Measurements from ENCODE around the gene CDH2. TPM values are rescaled to one million over a fixed set of nuclear protein-coding genes. Genes with fewer than 3 reads are reported as not detected.

The CDH2 gene
- total and polyA plus RNA-seq, 2 experiments from 2014 or later, result 14.7 to 36.9 TPM

GRCh38 chr18:28147674-28148171 lies 29.2 kb downstream of the CDH2 start:
- Mint-ChIP-seq H3K27ac (no peak overlapping the region), H3K4me3 (no peak overlapping the region), H3K36me3 (ENCODE audit: low read depth) (no peaks in the 10 kb centered on the region), H3K4me1 (peaks cover 25% of the 10 kb centered on the region), H3K9me3 (no peaks in the 10 kb centered on the region), H3K27me3 (ENCODE audit: insufficient read depth, low read depth, poor library complexity) (no peaks in the 10 kb centered on the region)
- H3K4me1 ChIP-seq (ENCODE audit: insufficient read depth), result peaks cover 20% of the 10 kb centered on the region
- no peak overlapping the region for H3K4me3 ChIP-seq
- no peaks in the 10 kb centered on the region; the same call in 1 of the 2 replicates for H4K20me1 ChIP-seq (replicated peaks; ENCODE audit: insufficient read depth)
- H3K79me2 ChIP-seq (replicated peaks; ENCODE audit: insufficient read depth), result peaks cover 5% of the 10 kb centered on the region; the same call in 1 of the 2 replicates
- H3K4me2 ChIP-seq, result no peak overlapping the region
- H3K9me2 ChIP-seq (ENCODE audit: insufficient read depth), result no peaks in the 10 kb centered on the region
- no peaks in the 10 kb centered on the region for H3K27me3 ChIP-seq (ENCODE audit: insufficient read depth)
- no peak for DNase-seq (ENCODE audit: low spot score)
- H2AFZ ChIP-seq, result no peak overlapping the region
- H3K36me3 ChIP-seq (ENCODE audit: insufficient read depth), result no peaks in the 10 kb centered on the region
- no peak for ATAC-seq
- H3K27ac ChIP-seq (ENCODE audit: low read depth), result no peak overlapping the region
- H3F3A ChIP-seq (replicated peaks; ENCODE audit: low read depth), result no peaks in the 10 kb centered on the region
- TF ChIP-seq EZH2 (IDR thresholded peaks at IDR 0.05; ENCODE audit: low read depth, unreplicated experiment) (no peak), ZNF114 (CRISPR knock-in tag; IDR thresholded peaks at IDR 0.05) (no peak), CREB1 (CRISPR knock-in tag; IDR thresholded peaks at IDR 0.05; ENCODE audit: low read depth) (no peak), ETS1 (IDR thresholded peaks at IDR 0.05) (no peak), JUNB (IDR thresholded peaks at IDR 0.05; ENCODE audit: unreplicated experiment) (no peak)

- Histone ChIP-seq H3F3A (replicated peaks; ENCODE audit: low read depth) (no peaks in the 10 kb centered on the region), H3K27ac (ENCODE audit: low read depth) (no peak overlapping the region), H3K4me1 (ENCODE audit: insufficient read depth) (no peaks in the 10 kb centered on the region), H3K36me3 (ENCODE audit: insufficient read depth) (no peaks in the 10 kb centered on the region), H4K20me1 (replicated peaks; ENCODE audit: insufficient read depth) (no peaks in the 10 kb centered on the region), H2AFZ (no peak overlapping the region), H3K4me3 (no peak overlapping the region), H3K9me2 (ENCODE audit: insufficient read depth) (no peaks in the 10 kb centered on the region), H3K79me2 (replicated peaks; ENCODE audit: insufficient read depth) (no peaks in the 10 kb centered on the region; the same call in 1 of the 2 replicates), H3K27me3 (ENCODE audit: insufficient read depth) (no peaks in the 10 kb centered on the region), H3K4me2 (no peak overlapping the region)
- H3K4me1 Mint-ChIP-seq, result peaks cover 8% of the 10 kb centered on the region; the same call in 2 of the 3 replicates
- no peaks in the 10 kb centered on the region for H3K36me3 Mint-ChIP-seq (ENCODE audit: low read depth)
- no peaks in the 10 kb centered on the region for H3K9me3 Mint-ChIP-seq
- no peak for ATAC-seq
- DNase-seq (ENCODE audit: low spot score), result no peak
- H3K4me3 Mint-ChIP-seq, result no peak overlapping the region
- H3K27me3 Mint-ChIP-seq (ENCODE audit: insufficient read depth, low read depth, poor library complexity), result no peaks in the 10 kb centered on the region
- no peak overlapping the region for H3K27ac Mint-ChIP-seq
- TF ChIP-seq ETS1 (IDR thresholded peaks at IDR 0.05) (no peak), EZH2phosphoT487 (IDR thresholded peaks at IDR 0.05; ENCODE audit: unreplicated experiment) (no peak), CREB1 (CRISPR knock-in tag; IDR thresholded peaks at IDR 0.05; ENCODE audit: low read depth) (no peak), STAT1 (IDR thresholded peaks at IDR 0.05; ENCODE audit: unreplicated experiment) (no peak), ZNF462 (CRISPR knock-in tag; IDR thresholded peaks at IDR 0.05) (no peak), POLR2AphosphoS5 (IDR thresholded peaks at IDR 0.05; ENCODE audit: low read depth) (no peak), NANOG (IDR thresholded peaks at IDR 0.05; ENCODE audit: borderline replicate concordance) (no peak), ZNF114 (CRISPR knock-in tag; IDR thresholded peaks at IDR 0.05) (no peak)
Observed at GRCh38 chr18:28143725-28144124, 33.2 kb downstream of the CDH2 start.
